Activated CD8-positive, alpha-beta memory T cell treated with anti-CD3 and anti-CD28 coated beads, Interleukin-2, amount 50 U/mL, for 24 hours (primary cell): ENCODE results near the gene CMSS1.

Experiments
- DNase-seq: peaks from one replicate; pipeline ENCODE4 v3.0.0-alpha.2; 2020; ENCODE audit errors: extremely low read depth

Gene CMSS1

DNA sequence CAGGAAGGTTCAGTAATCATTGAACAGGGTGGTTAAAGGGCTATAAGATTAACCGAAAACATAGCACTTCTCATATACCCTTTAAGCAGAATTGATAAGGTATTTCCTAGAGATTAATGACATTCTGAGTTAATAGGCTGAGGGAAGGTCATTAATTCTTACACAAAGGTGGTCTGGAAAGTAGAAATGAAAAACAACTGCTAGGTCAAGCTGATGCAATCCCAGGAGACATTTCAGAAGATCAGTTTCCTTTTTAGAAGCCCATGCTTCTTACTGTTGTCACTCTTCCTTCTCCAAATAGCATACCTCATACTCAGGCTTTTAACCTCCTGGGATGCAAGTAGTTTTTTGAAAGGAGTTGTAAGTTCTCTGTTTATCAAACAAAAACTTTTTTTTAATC, 287.8 kb downstream of the CMSS1 start:
- DNase-seq = no peak

DNA sequence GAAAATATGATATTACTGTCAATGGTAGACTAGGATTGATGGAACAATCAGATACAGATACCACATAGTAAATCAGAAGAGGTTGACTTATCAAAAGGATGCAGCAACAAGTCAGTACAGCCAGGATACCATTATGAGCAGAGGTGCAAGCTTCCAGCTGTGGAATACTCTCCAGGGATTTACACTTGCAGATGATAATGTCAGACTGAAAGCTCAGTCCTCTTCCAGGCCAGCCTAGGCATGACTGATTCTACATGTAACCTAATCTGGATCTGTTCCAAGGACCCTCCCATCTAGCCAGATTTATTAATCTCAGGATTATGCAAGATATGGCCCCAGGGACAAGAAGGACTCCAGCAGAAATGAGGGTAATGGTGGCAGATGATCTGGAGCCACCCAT, 288.4 kb downstream of the CMSS1 start:
- no peak for DNase-seq

DNA sequence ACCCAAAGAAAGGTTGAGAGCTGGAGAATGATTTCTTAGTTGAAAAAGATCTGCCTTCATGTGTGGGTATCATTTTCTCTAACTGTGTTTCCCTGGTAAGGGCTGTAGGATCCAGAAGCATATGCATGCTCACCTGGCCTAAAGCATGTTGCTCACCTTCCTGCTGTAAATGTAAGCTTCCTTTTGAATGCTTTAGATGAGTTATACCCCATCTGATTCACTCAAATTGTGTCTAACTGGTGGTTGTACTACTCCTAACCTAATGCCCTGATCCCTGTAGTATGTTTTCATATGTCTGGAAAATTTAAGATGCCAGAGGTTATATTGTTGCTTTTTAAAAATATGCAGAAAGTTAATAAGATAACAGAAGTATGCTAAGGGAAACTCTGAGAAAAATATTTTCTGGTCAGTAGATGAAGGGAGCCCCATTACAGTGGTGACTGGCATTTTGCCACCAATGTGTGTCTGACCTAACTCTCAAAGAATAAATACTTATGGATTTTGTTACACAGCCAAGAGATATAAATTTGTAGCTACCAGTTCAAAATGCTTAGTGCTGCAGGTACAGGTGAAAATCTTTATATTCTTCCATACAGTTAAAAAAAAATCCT, 289.0 kb downstream of the CMSS1 start:
- DNase-seq = no peak

- no peak for DNase-seq
These were observed 289.7 kb downstream of the CMSS1 start for GRCh38 chr3:100107221-100107814.

DNA sequence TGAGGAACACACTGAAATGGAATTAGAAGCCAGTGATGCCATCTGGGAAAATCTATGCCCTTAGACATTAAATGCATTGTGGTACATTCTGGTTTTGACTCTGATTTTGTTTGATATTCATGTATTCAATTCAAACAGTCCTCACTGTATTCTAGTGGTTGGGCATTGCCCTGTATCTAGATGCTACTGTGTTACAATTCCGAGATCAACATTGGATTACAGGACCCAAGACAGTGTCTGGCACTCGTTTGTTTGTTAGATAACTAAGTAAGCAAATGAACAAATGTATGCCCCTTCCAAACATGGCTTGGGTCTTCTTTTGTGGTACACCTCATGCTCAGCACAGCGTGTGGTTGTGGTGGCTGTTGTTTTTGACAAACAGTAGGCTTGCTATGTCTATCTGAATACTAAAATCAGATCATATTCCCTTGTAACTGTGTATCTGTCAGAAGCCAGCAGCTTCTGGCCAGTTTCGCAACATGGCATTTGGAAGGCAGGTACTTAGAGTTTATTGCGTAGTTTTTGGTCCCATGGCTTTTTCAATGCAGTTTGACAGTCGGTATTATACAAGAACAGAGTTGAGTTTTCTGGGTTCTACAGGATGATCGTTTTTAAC, 290.9 kb downstream of the CMSS1 start:
- DNase-seq = no peak

GRCh38 chr3:100110162-100110561, 292.5 kb downstream of the CMSS1 start:
- no peak for DNase-seq

- DNase-seq = no peak
These were observed 294.1 kb downstream of the CMSS1 start for GRCh38 chr3:100111728-100112127.

- no peak for DNase-seq
These were observed 296.2 kb downstream of the CMSS1 start for GRCh38 chr3:100113723-100114412.

GRCh38 chr3:100114413-100115030, 296.9 kb downstream of the CMSS1 start, which contains the start of gene FILIP1L:
Gene FILIP1L (minus strand): TSS chr3:100114501.
- no peak for DNase-seq

- no peak for DNase-seq
These were observed 299.4 kb downstream of the CMSS1 start for GRCh38 chr3:100117093-100117492.

DNA sequence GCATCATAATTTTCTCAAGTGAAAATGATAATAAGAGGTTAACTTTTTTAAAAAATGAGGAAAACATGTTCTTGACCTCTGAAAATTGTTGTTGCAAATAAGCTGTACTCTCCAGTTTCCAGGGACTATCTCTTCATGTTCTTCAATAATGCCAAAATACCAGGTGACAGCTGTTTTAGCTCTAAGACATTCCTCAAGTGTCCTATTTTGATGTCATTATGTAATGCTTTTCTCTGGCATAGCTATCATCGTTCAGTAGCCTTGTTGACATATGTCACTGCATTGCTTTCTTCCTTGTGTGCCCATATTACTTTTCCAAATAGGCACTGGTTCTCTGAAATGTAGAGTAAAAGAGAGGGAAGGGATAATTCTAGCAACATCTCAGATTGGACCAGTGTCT, 302.4 kb downstream of the CMSS1 start:
- no peak for DNase-seq

- no peak for DNase-seq
These were observed 303.0 kb downstream of the CMSS1 start for GRCh38 chr3:100120693-100121092.

DNA sequence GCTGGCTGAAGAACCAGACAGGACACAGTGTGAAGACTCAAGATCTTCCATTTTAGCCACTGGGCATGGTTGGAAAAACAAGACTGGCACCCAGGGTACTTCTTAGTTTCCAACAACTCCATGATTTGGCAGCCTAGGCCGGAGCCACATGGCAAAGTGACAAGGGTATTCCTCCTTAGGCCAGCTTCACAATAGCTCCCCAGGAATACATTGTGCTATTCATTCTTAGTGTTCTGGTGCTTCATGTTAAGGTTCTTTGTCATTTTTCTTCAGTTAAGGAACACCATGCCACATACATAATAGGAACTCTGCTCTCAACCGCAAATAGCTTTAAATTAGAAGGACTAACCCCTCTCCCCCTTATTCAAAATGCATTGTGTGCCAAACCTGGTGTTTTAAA, 304.7 kb downstream of the CMSS1 start:
- no peak for DNase-seq

DNA sequence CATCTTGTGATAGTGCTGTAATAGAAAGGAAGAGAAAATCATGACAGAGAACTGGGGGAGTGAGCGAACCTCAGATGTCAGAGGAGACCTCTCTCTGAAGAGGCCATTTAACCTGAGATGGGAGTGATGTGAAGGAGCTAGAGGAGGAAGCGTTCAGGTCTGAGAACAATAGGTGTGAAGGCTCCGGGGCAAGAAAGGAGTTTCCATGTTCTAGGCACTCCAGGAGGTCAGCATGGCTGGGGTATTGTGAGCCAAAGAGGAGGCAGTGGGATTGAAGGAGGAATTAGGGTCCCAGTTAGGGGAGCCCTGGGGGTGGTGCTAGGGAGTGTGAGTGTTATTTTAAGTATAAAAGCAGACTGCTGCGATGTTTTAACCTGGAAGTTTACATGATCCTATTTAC, 305.4 kb downstream of the CMSS1 start:
- DNase-seq = no peak

DNA sequence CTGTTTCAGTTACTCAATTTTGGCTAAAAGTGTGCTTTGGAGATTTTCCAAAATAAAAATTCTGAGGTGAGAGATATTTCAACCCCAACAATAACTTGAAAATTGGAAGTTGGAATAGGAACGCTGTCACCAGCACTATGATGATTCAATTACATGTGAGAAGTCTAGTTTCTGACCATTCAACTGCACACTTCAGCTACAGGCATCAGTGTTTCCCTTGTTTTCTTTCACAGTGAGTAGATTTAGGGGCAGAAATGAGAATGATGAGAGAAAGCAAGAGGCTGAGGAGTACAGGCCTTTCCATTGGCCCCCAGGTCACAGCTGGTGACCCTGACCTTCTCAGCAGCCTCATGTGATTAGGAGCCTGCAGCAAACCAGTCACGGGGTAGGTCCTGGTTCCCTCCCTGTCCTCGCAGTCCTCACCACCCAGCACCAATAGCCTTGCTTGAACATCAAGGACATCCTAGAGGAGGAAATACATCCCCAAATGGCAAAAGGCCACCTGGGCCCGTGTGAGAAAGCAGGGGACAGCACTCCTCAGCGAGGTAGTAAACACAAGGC, 306.6 kb downstream of the CMSS1 start:
- no peak for DNase-seq

DNA sequence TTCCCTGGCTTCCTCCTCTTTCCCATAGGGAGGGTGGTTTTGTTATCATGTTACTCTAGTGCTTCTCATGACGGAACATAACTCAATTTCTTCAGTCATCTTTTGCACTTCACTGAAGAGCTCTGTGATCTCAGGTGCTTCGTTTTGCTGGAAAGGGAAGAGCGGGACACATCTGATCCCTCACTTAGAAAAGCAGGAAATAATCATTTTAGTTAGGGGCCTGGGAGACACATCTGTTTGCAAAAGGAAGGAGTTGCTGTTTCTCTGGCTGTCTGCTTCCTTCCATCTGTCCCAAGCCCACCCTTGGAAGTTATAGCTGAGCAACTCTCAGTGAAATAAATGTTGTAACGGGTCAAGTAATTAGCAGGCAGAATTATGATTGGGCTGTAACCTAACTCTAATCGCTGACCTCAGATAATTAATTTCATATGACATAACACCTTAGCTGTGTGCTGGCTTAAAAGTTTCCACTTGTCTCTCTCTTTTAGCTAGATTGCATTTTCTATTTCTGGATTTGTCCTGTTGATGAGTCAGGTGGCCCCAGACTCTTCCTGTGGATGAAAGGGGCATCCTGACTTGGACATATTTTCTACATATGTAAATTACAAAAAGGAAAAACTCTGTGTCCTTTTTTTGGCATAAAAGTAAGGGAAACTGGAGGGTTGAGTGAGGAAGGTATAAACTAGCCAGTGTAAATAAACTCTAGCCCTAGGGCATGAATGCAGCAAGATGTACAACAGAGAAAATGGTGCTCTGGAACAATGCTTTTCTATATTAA, 307.7 kb downstream of the CMSS1 start:
- no peak for DNase-seq

GRCh38 chr3:100127792-100128191, 310.1 kb downstream of the CMSS1 start:
- DNase-seq = no peak

GRCh38 chr3:100128565-100128964, 310.9 kb downstream of the CMSS1 start:
- no peak for DNase-seq

- no peak for DNase-seq
These were observed 312.3 kb downstream of the CMSS1 start for GRCh38 chr3:100129941-100130340.

DNA sequence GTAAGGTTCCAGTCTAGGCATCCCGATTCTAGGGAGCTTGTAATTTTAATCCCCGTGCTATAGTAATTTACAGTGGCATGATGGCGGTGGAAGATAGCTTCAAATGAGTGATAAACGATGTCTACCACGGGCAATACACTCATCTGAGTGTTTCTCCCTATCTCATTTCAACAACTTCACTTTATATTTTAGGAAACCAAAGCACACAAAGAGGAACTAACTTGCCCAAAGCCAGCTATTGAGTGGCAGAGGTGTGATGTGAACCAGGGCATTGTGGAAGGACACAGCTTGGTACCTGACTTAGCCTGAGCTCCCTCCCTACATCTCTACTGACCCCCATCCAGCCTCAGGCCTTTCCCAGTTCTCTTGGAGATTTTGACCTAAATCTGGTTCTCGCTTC, 313.6 kb downstream of the CMSS1 start:
- DNase-seq = no peak

DNA sequence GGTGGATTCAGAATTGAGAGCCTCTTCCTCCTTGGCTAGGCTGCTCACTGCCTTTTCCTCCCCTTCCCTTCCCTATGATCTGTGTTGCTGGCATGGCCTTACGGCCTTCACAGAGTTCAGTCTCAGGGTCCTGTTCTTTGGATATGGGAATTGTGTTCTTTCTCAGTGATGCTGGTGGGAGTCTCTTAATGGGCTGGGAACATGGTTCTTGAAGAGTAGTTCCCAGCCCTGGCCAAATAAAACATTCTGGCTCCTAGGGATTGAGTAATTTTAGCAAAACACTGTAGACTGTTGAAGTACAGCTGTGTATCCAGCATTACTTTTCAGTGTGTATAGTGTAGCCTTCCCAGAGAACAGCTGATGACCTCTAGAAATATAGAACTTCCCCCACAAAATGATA, 319.3 kb downstream of the CMSS1 start:
- DNase-seq = no peak
